ENCODE measurements around the gene FRMPD2.
A peak's percentile ranks its signal among the peaks of the same experiment; 100 is the strongest.

Gene FRMPD2

GRCh38 chr10:48274636-48275035 lies at the start of gene FRMPD2:
TSS of gene FRMPD2 (minus strand) at chr10:48274696. CDS start at chr10:48274567, 129 bp downstream.
- no peak for DNase-seq

GRCh38 chr10:48322017-48322416 lies 47.5 kb upstream of the FRMPD2 start:
- no peak for DNase-seq

- no peak for DNase-seq
These were observed 43.0 kb upstream of the FRMPD2 start for GRCh38 chr10:48317321-48317990.

- no peak for DNase-seq
These were observed 41.7 kb upstream of the FRMPD2 start for GRCh38 chr10:48316236-48316635.

- no peak for DNase-seq
These were observed 39.6 kb upstream of the FRMPD2 start for GRCh38 chr10:48314107-48314506.

GRCh38 chr10:48309711-48310226 lies 35.3 kb upstream of the FRMPD2 start:
- no peak for DNase-seq

GRCh38 chr10:48307711-48308018 lies 33.2 kb upstream of the FRMPD2 start:
- no peak for DNase-seq

GRCh38 chr10:48306870-48307710 lies 32.6 kb upstream of the FRMPD2 start:
- DNase-seq: peak; percentile 64

GRCh38 chr10:48306265-48306869 lies 31.9 kb upstream of the FRMPD2 start, which contains the start of gene MAPK8:
TSS of gene MAPK8 (plus strand) at chr10:48306677. CDS start at chr10:48401661, 94,984 bp downstream.
- peak; percentile 90 for DNase-seq

- DNase-seq: no peak
These were observed 31.4 kb upstream of the FRMPD2 start for GRCh38 chr10:48305905-48306264.

GRCh38 chr10:48302515-48303476 lies 28.3 kb upstream of the FRMPD2 start:
- no peak for DNase-seq

- DNase-seq: no peak
These were observed 26.1 kb upstream of the FRMPD2 start for GRCh38 chr10:48300556-48300955.

- DNase-seq: no peak
These were observed 25.2 kb upstream of the FRMPD2 start for GRCh38 chr10:48299692-48300091.

GRCh38 chr10:48299066-48299465 lies 24.6 kb upstream of the FRMPD2 start:
- DNase-seq: no peak

- DNase-seq: no peak
These were observed 22.1 kb upstream of the FRMPD2 start for GRCh38 chr10:48296576-48297098.

- DNase-seq: no peak
These were observed 19.9 kb upstream of the FRMPD2 start for GRCh38 chr10:48294431-48294830.

- DNase-seq: no peak
These were observed 18.1 kb upstream of the FRMPD2 start for GRCh38 chr10:48292616-48293015.

GRCh38 chr10:48291190-48291589 lies 16.7 kb upstream of the FRMPD2 start:
- no peak for DNase-seq

GRCh38 chr10:48290286-48290685 lies 15.8 kb upstream of the FRMPD2 start:
- DNase-seq: no peak

- DNase-seq: peak; percentile 35
These were observed 15.2 kb upstream of the FRMPD2 start for GRCh38 chr10:48289501-48290238.

GRCh38 chr10:48288661-48289060 lies 14.2 kb upstream of the FRMPD2 start:
- DNase-seq: no peak
